Measurements from ENCODE around the gene ATAD3A.
"Not testable (repeated sequence)": the region's sequence is repeated elsewhere in the genome, so short reads cannot be mapped to it uniquely, and the experiment has no call there.

DNA sequence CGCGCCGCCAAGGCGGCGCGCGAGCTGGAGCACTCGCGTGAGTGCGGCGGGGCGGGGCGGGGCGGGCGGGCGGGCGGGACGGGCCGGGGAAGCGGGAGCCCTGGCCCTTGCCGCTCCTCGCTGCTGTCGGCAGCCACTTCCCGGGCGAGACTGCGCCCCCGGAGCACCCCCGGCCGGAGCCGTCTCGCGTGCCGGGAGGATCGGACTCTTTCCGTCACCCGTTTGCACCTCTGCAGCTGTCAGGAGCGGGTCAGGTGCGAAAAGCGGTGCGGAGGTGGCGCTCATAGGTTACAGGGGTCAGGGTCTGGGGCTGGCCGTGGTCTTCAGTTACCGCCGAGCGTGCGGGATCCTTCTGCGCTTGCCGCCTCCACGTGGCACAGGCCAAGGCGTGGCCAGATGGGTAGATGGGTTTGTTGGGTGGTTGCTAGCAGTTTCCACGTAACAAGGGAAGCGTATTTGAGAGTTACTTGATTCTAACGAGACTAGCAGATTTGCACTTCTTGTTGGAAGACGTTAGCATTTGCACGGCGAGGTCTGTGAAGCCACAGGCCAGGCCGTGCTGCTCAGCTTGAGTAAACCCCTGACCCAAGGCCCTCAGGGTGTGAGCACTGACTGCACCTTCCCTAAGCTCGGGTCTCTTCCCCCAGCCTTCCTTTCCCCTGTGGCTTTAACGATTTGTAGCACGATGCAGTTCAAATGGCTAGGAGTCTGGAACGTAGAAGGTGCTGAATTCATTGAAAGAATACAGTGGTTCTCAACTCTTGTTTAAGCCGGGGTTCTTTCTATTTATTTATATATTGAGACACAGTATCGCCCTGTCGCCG is 39.7 kb upstream of the ATAD3A start:
- TF ChIP-seq, protein P1, sequence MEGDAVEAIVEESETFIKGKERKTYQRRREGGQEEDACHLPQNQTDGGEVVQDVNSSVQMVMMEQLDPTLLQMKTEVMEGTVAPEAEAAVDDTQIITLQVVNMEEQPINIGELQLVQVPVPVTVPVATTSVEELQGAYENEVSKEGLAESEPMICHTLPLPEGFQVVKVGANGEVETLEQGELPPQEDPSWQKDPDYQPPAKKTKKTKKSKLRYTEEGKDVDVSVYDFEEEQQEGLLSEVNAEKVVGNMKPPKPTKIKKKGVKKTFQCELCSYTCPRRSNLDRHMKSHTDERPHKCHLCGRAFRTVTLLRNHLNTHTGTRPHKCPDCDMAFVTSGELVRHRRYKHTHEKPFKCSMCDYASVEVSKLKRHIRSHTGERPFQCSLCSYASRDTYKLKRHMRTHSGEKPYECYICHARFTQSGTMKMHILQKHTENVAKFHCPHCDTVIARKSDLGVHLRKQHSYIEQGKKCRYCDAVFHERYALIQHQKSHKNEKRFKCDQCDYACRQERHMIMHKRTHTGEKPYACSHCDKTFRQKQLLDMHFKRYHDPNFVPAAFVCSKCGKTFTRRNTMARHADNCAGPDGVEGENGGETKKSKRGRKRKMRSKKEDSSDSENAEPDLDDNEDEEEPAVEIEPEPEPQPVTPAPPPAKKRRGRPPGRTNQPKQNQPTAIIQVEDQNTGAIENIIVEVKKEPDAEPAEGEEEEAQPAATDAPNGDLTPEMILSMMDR (IDR thresholded peaks at IDR 0.05) = not testable (repeated sequence)
- not testable (repeated sequence) for TF ChIP-seq POLR2A (IDR thresholded peaks at IDR 0.05)
